Measurements from ENCODE around the gene MACROD2.

Gene MACROD2

GRCh38 chr20:15564981-15565380, 1569.7 kb downstream of the MACROD2 start:
- no peak for DNase-seq (ENCODE audit: low read depth, low spot score)

DNA sequence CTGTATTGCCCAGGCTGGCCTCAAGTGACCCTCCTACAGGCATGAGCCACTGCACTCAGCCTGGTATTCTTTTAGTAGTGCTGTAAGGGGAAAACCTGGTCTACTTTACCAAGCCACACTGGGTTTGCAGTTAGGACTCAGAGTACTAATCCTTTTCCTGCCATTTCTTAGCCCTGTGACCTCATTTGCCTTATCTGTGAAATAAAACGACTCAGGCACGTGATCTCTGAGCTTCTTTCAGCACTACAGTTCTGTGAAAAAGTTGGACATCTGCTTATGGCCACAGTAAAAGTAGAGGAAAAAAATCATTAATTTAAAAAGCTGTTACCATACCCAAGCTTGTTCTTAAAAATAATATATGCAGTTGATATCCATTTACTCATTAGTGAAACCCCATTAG, 1570.5 kb downstream of the MACROD2 start:
- DNase-seq (ENCODE audit: low read depth, low spot score), result no peak

- DNase-seq (ENCODE audit: low read depth, low spot score), result no peak
These were observed 1571.9 kb downstream of the MACROD2 start for GRCh38 chr20:15567219-15567618.

- DNase-seq (ENCODE audit: low read depth, low spot score), result no peak
These were observed 1574.8 kb downstream of the MACROD2 start for GRCh38 chr20:15570156-15570555.

- no peak for DNase-seq (ENCODE audit: low read depth, low spot score)
These were observed 1575.7 kb downstream of the MACROD2 start for GRCh38 chr20:15571056-15571455.

GRCh38 chr20:15575255-15575654, 1579.9 kb downstream of the MACROD2 start:
- no peak for DNase-seq (ENCODE audit: low read depth, low spot score)

DNA sequence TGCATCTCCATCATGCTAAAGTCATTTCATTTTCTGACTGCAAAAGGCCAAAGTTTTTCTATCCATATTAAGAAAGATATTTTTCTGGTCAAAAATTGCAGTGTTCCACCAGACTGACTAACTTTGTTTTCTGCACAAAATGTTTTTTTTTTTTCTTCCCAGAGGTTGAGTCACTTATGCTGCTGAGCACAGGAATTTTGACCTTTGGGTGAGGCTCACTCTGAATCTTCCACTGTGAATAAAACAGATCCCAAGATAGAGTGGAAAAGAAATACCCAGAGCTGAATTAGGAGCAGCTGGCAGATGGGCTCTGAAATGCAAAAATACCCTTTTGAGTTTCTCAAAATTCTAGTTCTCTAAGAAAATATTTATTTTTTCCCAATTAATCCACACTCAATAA, 1581.1 kb downstream of the MACROD2 start:
- no peak for DNase-seq (ENCODE audit: low read depth, low spot score)

DNA sequence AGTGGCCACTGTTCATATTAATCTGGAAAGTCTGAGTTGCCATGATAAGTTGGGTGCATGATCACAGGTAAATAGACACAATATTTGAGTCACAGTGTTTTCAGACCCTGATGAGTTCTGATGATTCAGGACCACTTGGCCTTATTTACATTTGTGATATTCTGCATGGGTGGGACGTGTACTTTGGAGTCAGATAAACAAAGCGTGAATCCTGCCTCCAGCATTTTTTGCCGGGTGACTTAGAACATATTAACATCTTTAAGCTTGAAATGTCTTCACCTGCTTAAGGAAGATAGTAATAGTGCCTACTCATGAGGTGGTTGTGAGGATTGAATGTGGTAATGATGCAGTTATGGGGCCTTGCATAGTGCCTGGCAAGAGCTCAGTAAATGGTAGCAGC, 1582.8 kb downstream of the MACROD2 start:
- DNase-seq (ENCODE audit: low read depth, low spot score), result no peak

DNA sequence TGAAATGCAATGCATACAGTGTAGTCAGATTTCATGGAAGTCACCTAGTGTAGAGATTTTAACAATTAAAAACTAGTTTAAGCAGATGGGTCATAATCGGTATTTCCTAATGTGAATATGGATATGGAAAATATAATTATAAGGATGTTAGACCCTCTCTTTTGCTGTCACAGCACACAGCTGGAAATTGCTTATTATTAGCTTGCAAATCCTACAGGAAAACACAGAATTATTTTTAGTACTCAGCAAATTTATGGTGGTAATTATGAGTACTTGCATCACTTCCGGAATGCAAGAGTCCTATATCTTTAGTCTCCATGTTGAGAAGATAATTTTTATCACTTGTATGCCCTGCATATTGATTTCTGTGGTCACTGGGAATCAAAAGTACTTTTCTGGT, 1584.4 kb downstream of the MACROD2 start:
- DNase-seq (ENCODE audit: low read depth, low spot score), result no peak

GRCh38 chr20:15582146-15582760, 1586.9 kb downstream of the MACROD2 start:
- DNase-seq (ENCODE audit: low read depth, low spot score), result no peak

DNA sequence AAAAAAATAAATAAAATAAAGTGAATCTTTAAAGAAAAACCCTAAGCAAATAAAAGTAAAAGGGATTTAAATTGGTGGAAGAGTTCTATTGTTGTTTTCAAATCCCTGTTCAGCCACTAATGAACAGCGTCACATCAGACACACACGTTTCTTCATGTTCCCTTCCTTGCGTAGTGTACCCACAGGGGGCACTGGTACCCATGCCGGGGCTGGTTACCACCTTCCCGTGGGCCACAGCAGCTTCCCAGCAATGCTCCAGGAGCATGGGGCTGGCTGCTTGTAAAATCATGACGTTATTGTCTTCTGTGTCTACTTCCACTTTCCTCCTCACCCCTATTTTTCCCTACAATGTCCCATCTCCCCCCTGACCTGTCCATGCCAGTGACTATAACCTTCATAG, 1589.2 kb downstream of the MACROD2 start:
- no peak for DNase-seq (ENCODE audit: low read depth, low spot score)

DNA sequence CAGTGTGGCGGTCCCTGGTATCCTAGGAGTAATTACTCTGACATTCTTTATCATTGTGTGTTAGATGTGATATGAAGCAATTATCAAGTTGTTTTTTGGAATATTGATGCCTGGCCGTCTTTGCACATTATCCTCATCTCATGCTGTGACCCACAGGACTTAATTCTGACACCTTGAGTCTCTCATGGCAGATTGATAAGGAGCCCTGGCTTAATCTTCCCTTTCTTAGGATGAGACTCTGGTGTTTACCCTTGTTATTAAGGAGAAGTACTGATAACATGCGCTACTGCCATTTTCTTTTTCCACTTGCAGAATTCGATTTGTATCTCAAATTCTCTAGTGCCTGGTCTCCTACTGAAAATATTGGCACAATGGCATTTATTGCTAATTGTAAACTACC, 1597.8 kb downstream of the MACROD2 start:
- no peak for DNase-seq (ENCODE audit: low read depth, low spot score)

DNA sequence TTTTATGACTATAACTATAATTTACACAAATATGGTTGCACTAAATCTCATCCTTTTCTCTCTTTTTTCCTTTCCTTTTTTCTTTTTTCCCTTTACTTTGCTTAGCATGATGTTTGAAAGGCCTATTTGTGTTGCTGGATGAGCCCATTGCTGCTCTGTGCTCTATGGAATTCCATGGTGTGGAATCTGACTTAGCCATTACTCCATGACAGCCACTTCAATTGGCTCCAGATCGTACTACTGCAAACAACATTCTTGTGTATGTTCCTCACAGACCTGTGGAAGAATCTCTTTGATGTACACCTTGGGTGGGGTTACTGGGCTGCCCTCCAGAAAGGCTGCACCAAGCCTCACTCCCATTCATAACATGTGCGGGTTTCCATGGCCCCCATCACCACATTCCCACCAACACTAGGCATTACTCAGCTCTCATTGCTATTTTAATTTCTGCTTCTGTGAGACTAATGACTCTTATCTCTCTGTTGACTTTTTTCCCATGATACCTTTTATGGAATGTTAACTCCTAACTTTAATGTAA, 1598.9 kb downstream of the MACROD2 start:
- DNase-seq (ENCODE audit: low read depth, low spot score), result no peak

GRCh38 chr20:15596220-15596890, 1601.0 kb downstream of the MACROD2 start:
- DNase-seq (ENCODE audit: low read depth, low spot score), result no peak

- no peak for DNase-seq (ENCODE audit: low read depth, low spot score)
These were observed 1602.0 kb downstream of the MACROD2 start for GRCh38 chr20:15597306-15597705.

DNA sequence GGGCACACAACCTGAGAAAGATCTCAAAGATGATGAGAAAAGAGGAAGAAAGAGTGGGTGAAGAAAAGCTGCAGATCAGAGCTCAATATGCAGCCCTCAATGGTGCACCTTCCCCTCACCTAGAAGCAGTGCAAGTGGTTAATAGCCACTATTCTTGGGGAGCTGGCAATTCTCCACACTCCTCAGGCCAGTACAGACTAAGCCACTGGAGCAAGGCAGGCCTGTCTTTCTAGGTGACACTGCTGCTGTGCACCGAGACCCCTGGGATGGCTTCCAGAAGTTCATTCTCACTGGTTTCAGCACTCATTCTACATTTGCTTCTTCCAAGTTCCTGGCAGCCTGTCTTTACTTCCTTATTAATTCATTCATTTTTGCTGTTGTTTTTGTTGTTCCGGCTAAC, 1604.6 kb downstream of the MACROD2 start:
- no peak for DNase-seq (ENCODE audit: low read depth, low spot score)

- DNase-seq (ENCODE audit: low read depth, low spot score), result no peak
These were observed 1605.2 kb downstream of the MACROD2 start for GRCh38 chr20:15600565-15600964.

DNA sequence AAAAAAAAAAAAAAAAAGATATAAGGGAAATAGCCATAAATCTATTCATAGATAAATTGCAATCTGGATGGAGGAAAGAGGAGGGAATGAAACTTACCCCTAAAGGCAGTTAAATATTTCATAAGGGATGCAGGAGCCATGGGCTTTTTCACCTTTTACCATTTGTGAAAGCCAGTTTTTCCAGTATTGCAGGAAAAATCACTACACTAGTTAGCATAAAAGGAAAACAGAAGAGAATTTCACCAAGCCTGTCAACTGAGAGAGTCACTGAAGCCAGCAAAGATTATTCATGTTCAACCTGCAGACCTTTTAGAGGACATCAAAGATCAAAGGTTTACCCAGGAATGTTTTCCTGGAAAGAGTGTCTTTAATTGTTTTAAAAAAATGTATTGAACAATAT, 1608.2 kb downstream of the MACROD2 start:
- no peak for DNase-seq (ENCODE audit: low read depth, low spot score)

DNA sequence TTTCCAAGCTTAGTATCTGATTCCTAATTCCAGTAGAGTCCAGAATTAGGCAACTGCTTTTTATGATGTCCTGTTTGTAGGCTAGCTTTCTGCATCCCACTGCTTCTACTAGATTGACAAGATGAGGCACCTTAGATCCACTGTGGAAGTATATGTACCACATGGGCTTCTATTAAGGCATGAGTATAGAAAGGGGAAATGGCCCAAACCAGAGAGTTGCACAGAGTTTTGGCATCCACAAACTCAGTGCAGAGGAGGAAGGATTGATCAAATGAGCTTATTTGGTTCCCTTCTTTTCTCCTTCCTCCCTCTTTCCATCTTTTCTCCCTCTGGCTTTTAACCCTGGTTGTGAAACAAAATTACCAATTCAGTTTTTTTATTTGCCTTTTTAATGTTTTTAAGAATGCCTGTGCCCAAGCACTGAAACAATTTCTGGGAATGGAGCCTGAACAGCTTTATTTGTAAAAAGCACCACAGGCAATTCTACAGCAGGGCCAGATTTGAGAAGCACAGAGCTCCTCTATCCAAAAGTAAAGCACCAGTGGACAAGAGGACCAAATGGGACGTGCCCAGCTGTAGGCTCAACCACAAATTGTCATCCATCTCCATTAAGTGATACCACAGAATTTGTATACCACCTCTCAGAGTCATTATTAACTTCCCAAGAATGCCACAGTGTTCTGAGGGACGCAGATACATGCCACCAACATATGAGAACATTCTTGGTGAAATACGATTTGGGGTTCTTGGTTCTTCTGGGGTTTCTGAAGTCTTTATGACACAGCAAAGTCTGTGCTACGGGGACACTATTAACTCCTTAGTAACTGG, 1608.9 kb downstream of the MACROD2 start:
- no peak for DNase-seq (ENCODE audit: low read depth, low spot score)

DNA sequence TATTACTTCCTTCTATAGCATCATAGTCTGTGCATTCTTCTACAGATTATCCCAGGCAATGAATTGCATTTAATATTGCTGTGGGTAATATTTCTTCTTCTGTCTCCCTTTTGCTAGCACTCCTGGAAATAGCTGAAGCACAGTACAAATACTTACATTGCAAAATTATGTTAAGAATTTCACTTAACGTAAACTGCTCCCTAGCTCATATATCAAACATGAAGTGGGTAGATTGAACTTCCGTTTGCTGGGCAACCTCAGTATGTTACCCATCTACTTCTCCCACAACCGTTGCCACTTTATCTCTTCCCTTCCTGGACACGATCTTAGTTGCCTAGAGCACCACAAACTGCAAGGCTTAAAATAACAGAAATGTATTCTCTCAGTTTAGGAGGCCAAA, 1614.6 kb downstream of the MACROD2 start:
- DNase-seq (ENCODE audit: low read depth, low spot score), result no peak

DNA sequence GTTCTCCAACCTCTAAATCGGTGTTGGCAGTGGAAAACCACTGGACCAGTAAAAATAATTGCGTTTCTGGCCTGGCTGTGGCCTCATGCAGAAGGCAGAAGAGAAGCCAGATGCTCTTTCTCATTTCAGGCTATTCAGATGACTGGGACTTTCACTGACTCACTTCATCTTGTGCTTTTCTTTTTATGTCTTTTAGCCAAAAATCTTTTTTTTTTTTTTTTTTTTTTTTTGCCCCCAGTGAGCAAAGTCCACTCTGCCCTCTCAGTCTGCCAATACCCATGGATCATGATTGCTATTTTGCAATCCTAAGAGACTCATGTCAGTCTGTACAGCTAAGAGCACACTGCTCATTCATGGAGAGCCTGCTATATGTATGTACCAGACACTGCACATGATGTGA, 1615.5 kb downstream of the MACROD2 start:
- no peak for DNase-seq (ENCODE audit: low read depth, low spot score)

DNA sequence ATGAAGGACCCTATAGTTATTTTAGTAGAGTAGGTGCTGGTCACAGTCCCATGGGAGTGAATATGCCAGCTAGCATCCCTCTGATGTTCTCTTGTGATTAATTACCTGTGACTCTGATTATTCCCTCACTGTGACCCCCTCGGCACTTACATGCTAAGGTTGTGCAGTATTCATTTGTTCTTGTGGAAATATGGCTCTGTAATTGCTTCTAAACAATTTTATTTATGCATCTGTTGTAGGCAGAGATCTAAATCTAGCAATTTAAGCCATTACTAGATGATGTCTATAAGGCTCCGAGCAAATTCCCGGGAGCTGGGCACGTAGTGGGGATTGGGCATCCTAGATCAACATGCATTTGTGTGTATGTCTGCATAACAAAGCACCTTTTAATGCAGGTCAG, 1616.2 kb downstream of the MACROD2 start:
- DNase-seq (ENCODE audit: low read depth, low spot score), result no peak

GRCh38 chr20:15612198-15612597, 1616.9 kb downstream of the MACROD2 start:
- DNase-seq (ENCODE audit: low read depth, low spot score), result no peak
